GOT3 (cell line): ENCODE measurements around the gene CLCN4.

Source experiments
- DNase-seq: peaks from one replicate; lab custom pipeline; 2025; ENCODE audit warnings: mixed read lengths; lab: John Stamatoyannopoulos, UW

Gene CLCN4

GRCh38 chrX:10243106-10243505, 86.3 kb downstream of the CLCN4 start:
- no peak for DNase-seq

DNA sequence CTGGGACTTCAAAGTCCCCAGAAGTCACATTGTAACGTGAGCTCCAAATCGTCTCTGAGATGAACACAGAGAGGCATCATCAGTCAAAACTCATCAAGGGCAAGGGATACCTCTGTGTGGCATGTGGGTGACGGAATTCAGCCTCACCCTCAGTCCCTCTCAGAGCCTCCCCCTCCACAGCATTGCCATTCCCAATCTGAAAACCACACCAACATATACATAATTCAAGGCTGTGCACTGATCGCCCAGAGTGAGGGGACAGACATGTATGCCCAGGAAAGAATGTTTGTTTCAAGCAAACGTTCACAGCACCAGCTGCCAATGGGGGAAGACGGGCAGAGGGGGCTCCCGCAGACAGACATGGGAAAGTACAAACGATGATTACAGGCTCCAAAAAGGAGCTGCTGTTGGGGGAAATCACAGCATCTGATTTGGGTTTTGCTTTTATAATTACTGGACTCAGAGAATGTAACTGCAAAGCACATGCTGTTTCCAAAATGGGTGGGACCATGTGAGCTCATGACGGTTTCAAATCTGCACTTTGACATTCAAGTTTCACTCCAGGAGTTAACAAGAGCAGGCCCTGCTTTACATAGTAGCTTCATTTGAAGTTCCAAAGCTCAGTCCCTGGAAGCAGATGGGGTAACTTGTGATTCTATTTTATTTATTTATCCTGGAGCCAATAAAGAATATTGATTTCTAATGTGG, 88.3 kb downstream of the CLCN4 start:
- DNase-seq, result no peak

- no peak for DNase-seq
Measured at GRCh38 chrX:10245886-10246285, 89.1 kb downstream of the CLCN4 start.

DNA sequence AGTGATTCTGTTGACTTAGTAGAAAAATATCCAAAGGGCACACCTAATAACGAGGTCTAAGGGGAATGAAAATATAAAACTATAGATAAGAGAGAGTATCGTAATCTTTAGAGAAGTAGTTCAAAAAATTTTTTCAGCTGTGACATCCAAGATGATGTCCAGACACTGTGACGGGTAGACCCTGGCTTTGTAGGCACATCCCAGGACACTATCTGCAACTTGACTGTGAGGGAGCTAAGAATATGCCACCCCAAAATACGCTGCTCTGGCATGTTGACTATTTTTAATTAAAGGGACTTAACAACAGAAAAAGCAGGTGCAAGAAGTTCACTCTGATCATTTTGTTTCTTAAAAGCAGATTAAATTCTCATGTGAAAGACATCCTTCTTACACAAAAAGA, 89.5 kb downstream of the CLCN4 start:
- no peak for DNase-seq

- DNase-seq, result no peak
Measured at GRCh38 chrX:10246846-10247245, 90.1 kb downstream of the CLCN4 start.

GRCh38 chrX:10254739-10255138, 98.0 kb downstream of the CLCN4 start:
- DNase-seq, result no peak

DNA sequence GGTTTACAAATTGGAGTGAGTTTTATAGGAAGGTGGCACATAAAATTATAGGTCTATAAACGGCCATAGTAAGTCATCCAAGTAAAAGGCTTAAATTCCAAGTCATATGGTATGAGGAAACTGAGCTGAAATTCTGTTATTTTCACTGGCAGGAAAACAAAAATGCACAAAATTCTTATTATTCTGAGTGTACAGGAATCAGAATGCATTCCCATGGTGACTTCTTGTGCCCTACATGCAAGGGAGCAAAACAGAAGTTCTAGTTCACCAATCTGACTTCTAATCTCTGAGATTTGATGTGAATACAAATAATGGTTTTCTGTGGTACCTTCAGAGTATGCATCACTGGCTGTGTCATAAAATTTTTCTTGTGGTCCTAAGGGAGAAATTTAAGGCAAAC, 102.9 kb downstream of the CLCN4 start:
- no peak for DNase-seq

DNA sequence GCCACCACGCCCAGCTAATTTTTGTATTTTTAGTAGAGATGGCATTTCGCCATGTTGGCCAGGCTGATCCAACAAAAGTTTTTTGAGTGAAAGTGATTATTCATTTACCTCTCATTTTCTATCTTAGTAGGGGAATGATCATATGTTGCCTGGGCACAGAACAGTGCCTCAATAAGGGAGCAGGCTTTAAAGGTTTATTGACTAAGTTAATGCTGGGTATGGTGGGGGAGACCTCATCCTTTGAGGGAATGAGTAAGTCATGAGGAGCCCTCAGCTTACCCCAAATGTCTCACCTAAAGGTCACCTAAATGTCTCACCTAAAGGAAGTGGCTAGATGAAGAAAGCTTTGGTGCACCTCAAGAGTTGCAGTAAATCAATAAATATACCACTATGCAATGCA, 109.0 kb downstream of the CLCN4 start:
- no peak for DNase-seq

DNA sequence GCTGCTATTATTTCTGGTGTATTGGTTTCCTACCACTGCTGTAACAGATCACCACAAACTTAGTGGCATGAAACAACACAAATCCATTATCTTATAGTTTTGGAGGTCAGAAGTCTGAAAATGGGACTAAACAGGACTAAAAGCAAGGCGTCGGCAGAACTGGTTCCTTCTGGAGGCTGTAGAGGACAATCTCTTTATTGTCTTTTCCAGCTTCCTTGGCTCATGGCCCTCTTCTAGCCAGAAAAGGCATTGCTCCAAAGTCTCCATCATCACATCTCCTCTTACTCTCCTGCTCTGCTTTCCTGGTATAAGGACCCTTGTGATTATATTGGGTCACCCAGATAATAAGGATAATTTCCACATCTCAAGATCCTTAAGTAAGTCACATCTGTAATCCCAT, 121.9 kb downstream of the CLCN4 start:
- DNase-seq, result no peak

DNA sequence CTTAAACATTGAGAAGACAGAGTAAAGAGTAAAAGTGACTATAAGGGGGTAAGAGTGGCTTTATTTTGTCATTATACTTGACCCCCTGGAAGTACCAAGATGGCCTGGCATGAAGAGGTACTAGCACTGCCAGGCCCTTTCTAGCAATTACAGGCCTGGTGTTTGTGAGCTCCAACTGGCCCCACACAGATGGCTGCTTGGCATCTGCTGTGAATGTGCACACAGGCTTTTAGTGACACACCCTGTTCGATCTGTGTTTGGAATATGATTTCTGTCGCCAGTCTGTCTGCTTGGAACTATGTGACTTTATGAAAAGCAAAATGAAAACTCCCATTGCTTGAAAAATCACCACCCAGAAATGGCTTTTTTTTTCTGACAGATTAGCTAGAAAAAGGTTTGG, 123.3 kb downstream of the CLCN4 start:
- no peak for DNase-seq

- no peak for DNase-seq
Measured at GRCh38 chrX:10282490-10282889, 125.7 kb downstream of the CLCN4 start.

- DNase-seq, result no peak
Measured at GRCh38 chrX:10286195-10286594, 129.4 kb downstream of the CLCN4 start.
